Esophagus muscularis mucosa (tissue), 4 donors: ENCODE results near the gene CCDC186. TPM values are rescaled to one million over a fixed set of nuclear protein-coding genes. Genes with fewer than 3 reads are reported as not detected.
"Not testable (repeated sequence)": the region's sequence is repeated elsewhere in the genome, so short reads cannot be mapped to it uniquely, and the experiment has no call there.

Source experiments
- DNase-seq: peaks from one replicate; pipeline ENCODE4 v3.0.0-alpha.2; 2017; ENCODE audit errors: extremely low spot score
- H3K27ac ChIP-seq, 4 donors: fragments of 200-600 bp; sonication (generic); replicated peaks in 1 of 4; 1 replicate in 3 of 4; 2 replicates in 1 of 4; pipeline ENCODE4 v1.5.1; 2016 to 2019; ENCODE audit warnings: mild to moderate bottlenecking in 1 of 4
- H3K27me3 ChIP-seq, 4 donors: fragments of 200-600 bp; sonication (generic); one replicate each; pipeline versions ENCODE4 v1.5.1 to v1.6.0; 2016 to 2019
- H3K36me3 ChIP-seq, 4 donors: fragments of 200-600 bp; sonication (generic); one replicate each; pipeline ENCODE4 v1.5.1; 2016 to 2019
- H3K4me1 ChIP-seq, 4 donors: fragments of 200-600 bp; sonication (generic); one replicate each; pipeline ENCODE4 v1.5.1; 2016 to 2019
- H3K4me3 ChIP-seq, 4 donors: fragments of 200-600 bp; sonication (generic); 1 replicate in 2 of 4; 2 replicates in 2 of 4; pipeline ENCODE4 v1.5.1; 2016 to 2019; ENCODE audit warnings: mild to moderate bottlenecking in 4 of 4, moderate library complexity in 1 of 4
- H3K9me3 ChIP-seq, 4 donors: fragments of 200-600 bp; sonication (generic); 1 replicate in 3 of 4; 2 replicates in 1 of 4; pipeline ENCODE4 v1.5.1; 2016 to 2019
- EP300 ChIP-seq: sonication (generic); formaldehyde crosslinking; IDR thresholded peaks from one replicate; pipeline ENCODE4 v1.6.1; 2017; ENCODE audit warnings: antibody characterized with exemption
- POLR2A ChIP-seq: fragments of 450-650 bp; IDR thresholded peaks from one replicate; pipeline ENCODE4 v1.6.1; 2017; ENCODE audit warnings: antibody characterized with exemption, moderate library complexity, mild to moderate bottlenecking, low read depth
- POLR2AphosphoS5 ChIP-seq, 2 donors: sonication (generic); formaldehyde crosslinking; IDR thresholded peaks; one replicate each; pipeline ENCODE4 v1.6.1; 2017; ENCODE audit warnings: antibody characterized with exemption in 2 of 2
- WGBS: methylation state at CpG from one replicate; pipeline ENCODE4 v1.1.5; 2018; 5-methylcytosine and 5-hydroxymethylcytosine counted together
- intact Hi-C: fragments of 100-400 bp; cut with DNase I; formaldehyde crosslinking; loops from one replicate; pipeline ENCODE4 v1.15.1; 2023
- total RNA-seq, 4 donors: library from RNA; depleted of rRNA; stranded (reverse); fragments of >200 nt; gene quantifications; one replicate each; pipeline versions ENCODE4 v1.1.0 to v1.2.1, GENCODE V29; 2016
- TF ChIP-seq, protein P1 (sequence below), 3 experiments: fragments of 200-600 bp in 2 of 3; fragments of 450-650 bp in 1 of 3; sonication (generic) in 2 of 3; IDR thresholded peaks; one replicate each; pipeline ENCODE4 v1.5.1; 2017 to 2019; ENCODE audit warnings: antibody characterized with exemption in 3 of 3, mild to moderate bottlenecking in 2 of 3, moderate library complexity in 1 of 3

CCDC186 gene
- total RNA-seq, 4 donors from 2014 or later = 13.8 to 25.7 (median 20.9) TPM

DNA sequence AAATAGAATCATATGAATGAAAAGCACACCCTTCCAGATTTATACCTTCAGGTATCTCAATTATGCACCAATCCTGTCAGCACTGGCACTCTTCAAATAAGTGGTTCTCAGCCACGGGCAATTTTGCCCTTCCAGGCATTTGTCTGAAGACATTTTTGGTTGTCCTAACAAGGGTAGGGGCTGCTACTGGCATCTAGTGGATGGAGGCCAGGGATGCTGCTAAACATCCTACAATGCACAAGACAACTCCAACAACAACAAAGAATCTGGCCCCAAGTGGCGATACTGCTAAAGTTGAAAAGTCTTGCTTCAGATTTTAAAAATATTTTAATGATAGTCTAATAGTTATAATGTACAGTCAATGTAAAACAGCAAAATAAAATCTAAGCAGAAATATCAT, 16.1 kb downstream of the CCDC186 start:
- Histone ChIP-seq H3K9me3 (no peaks in the 10 kb centered on the region), H3K27ac (no peak overlapping the region), H3K36me3 (peaks cover 0 to 33% (median 26%) of the 10 kb centered on the region in 4 donors), H3K4me3 (no peak overlapping the region), H3K4me1 (peaks cover under 1 to 7% (median 3%) of the 10 kb centered on the region in 4 donors), H3K27me3 (no peaks in the 10 kb centered on the region)
- intact Hi-C loops = no loop called here
- no peak for TF ChIP-seq EP300
- TF ChIP-seq POLR2AphosphoS5 (IDR thresholded peaks at IDR 0.05) = no peak
- TF ChIP-seq, protein P1, sequence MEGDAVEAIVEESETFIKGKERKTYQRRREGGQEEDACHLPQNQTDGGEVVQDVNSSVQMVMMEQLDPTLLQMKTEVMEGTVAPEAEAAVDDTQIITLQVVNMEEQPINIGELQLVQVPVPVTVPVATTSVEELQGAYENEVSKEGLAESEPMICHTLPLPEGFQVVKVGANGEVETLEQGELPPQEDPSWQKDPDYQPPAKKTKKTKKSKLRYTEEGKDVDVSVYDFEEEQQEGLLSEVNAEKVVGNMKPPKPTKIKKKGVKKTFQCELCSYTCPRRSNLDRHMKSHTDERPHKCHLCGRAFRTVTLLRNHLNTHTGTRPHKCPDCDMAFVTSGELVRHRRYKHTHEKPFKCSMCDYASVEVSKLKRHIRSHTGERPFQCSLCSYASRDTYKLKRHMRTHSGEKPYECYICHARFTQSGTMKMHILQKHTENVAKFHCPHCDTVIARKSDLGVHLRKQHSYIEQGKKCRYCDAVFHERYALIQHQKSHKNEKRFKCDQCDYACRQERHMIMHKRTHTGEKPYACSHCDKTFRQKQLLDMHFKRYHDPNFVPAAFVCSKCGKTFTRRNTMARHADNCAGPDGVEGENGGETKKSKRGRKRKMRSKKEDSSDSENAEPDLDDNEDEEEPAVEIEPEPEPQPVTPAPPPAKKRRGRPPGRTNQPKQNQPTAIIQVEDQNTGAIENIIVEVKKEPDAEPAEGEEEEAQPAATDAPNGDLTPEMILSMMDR (IDR thresholded peaks at IDR 0.05) = no peak
- no peak for TF ChIP-seq POLR2A
- 93% methylated on average over 2 of the region's 2 CpGs for WGBS
- no peak for DNase-seq

DNA sequence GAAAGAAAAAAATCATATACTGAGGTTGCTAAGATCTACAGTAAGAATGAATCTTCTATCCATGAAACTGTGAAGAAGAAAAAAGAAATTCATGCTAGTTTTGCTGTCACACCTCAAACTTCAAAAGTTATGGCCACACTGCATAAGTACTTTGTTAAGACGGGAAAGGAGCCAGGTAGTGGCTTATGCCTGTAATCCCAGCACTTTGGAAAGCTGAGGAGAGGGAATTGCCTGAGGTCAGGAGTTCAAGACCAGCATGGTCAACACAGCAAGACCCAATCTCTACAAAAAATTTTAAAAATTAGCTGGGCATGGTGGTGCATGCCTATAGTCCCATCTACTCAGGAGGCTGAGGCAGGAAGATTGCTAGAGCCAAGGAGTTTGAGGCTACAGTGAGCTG, 22.1 kb downstream of the CCDC186 start:
- no peak for DNase-seq
- H3K36me3 ChIP-seq = peaks cover 0 to 72% (median 53%) of the 10 kb centered on the region in 4 donors
- no peak overlapping the region for H3K4me3 ChIP-seq
- intact Hi-C loops = no loop called here
- H3K27ac ChIP-seq = no peak overlapping the region
- TF ChIP-seq, protein P1 (IDR thresholded peaks at IDR 0.05) = no peak
- TF ChIP-seq EP300 (no peak), POLR2A (no peak), POLR2AphosphoS5 (IDR thresholded peaks at IDR 0.05) (no peak)
- no peaks in the 10 kb centered on the region for H3K9me3 ChIP-seq
- H3K4me1 ChIP-seq = no peaks in the 10 kb centered on the region
- no peaks in the 10 kb centered on the region for H3K27me3 ChIP-seq
- WGBS = 93% methylated on average over 1 of the region's 1 CpG

DNA sequence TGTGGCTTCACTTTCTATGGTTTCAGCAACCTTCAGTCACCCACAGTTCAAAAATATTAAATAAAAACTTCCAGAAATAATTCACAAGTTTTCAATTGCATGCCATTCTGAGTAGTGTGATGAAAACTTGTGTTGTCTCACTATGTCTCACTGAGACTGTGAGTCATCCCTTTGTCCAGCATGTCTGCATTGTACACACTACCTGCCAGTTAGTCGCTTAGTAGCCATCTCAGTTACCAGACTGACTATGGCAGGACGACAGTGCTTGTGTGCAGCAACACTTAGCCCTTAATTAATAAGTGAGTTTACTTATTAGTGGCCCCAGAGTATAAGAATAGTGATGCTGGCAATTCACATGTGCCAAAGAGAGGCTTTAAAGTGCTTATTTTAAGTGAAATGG, 22.5 kb downstream of the CCDC186 start:
- Histone ChIP-seq H3K27ac (no peak overlapping the region), H3K9me3 (no peaks in the 10 kb centered on the region), H3K27me3 (no peaks in the 10 kb centered on the region), H3K4me3 (no peak overlapping the region), H3K36me3 (peaks cover 0 to 72% (median 50%) of the 10 kb centered on the region in 4 donors), H3K4me1 (no peaks in the 10 kb centered on the region)
- no peak for DNase-seq
- 80% methylated on average over 2 of the region's 2 CpGs for WGBS
- intact Hi-C loops = no loop called here
- TF ChIP-seq, protein P1 (IDR thresholded peaks at IDR 0.05) = no peak
- TF ChIP-seq POLR2AphosphoS5 (IDR thresholded peaks at IDR 0.05) = no peak
- no peak for TF ChIP-seq POLR2A
- no peak for TF ChIP-seq EP300

DNA sequence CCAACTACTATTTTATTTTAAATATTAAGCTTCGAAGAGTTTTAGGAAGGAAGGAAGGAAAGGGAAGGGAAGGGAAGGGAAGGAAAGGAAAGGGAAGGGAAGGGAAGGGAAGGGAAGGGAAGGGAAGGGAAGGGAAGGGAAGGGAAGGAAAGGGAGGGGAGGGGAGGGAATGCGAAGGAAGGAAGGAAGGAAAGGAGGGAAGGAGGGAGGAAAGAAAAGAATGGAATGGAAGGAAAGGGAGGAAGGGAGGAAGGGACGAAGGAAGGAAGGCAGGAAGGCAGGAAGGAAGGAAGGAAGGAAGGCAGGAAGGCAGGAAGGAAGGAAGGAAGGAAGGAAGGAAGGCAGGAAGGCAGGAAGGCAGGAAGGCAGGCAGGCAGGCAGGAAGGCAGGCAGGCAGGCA, 24.5 kb downstream of the CCDC186 start:
- 86% methylated on average over 3 of the region's 3 CpGs for WGBS
- H3K27me3 ChIP-seq, H3K9me3 ChIP-seq, H3K4me3 ChIP-seq, H3K27ac ChIP-seq, DNase-seq, H3K4me1 ChIP-seq, intact Hi-C loops: not testable (repeated sequence)
- peaks cover 0 to 63% (median 34%) of the 10 kb centered on the region in 4 donors for H3K36me3 ChIP-seq

DNA sequence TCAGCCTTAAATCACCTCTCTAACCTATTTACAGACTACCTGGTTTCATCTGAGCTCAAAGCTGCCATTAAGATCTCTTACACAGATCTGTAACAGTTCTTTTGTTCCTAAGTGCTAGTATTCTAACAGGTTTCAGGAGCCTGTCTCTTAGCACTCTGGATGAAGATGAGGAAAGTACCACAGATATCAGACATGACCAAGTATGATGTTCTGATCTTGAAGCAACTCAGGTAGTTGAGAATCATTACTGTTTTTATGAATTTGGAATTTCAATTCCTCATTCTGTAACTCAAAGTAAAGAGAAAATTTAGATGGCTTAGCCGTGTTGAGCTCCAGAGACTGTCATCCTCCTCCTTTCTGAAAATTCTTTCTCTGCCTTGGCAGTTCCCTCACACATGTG, 30.8 kb downstream of the CCDC186 start:
- no peak for TF ChIP-seq EP300
- TF ChIP-seq POLR2A = no peak
- TF ChIP-seq POLR2AphosphoS5 (IDR thresholded peaks at IDR 0.05) = no peak
- TF ChIP-seq, protein P1 (IDR thresholded peaks at IDR 0.05) = no peak
- WGBS = 84% methylated on average over 1 of the region's 1 CpG
- intact Hi-C loops = no loop called here
- H3K27ac ChIP-seq = no peak overlapping the region
- H3K4me3 ChIP-seq = no peak overlapping the region
- H3K4me1 ChIP-seq = no peaks in the 10 kb centered on the region
- H3K27me3 ChIP-seq = no peaks in the 10 kb centered on the region
- H3K9me3 ChIP-seq = no peaks in the 10 kb centered on the region
- no peak for DNase-seq
- peaks cover 0 to 68% (median 35%) of the 10 kb centered on the region in 4 donors for H3K36me3 ChIP-seq
